Stomach (tissue), 4 donors: ENCODE data around the gene LZTR1.

ENCODE experiments used
- CTCF ChIP-seq, 7 experiments: fragments of 450-650 bp in 4 of 7; fragments of 200-600 bp in 3 of 7; sonication (generic) in 3 of 7; IDR thresholded peaks; one replicate each; pipeline ENCODE4 v1.5.1; 2016 to 2019; ENCODE audit warnings: antibody characterized with exemption in 7 of 7, control low read depth in 2 of 7, mild to moderate bottlenecking in 1 of 7
- POLR2A ChIP-seq, 4 donors: fragments of 450-650 bp; IDR thresholded peaks; one replicate each; pipeline ENCODE4 v1.6.1; 2016; ENCODE audit warnings: antibody characterized with exemption in 4 of 4, control low read depth in 2 of 4, mild to moderate bottlenecking in 1 of 4, moderate library complexity in 1 of 4
- POLR2AphosphoS5 ChIP-seq, 3 donors: sonication (generic); formaldehyde crosslinking; IDR thresholded peaks; one replicate each; pipeline ENCODE4 v1.6.1; 2016; ENCODE audit warnings: antibody characterized with exemption in 3 of 3

GRCh38 chr22:20943104-20943933 lies 38.8 kb upstream of the LZTR1 start:
- TF ChIP-seq CTCF (IDR thresholded peaks at IDR 0.05) = no peak
- no peak for TF ChIP-seq POLR2AphosphoS5 (IDR thresholded peaks at IDR 0.05)
- no peak for TF ChIP-seq POLR2A (IDR thresholded peaks at IDR 0.05)
